H9 (cell line): ENCODE data around the gene DENR. TPM values are rescaled to one million over a fixed set of nuclear protein-coding genes. Genes with fewer than 3 reads are reported as not detected.

Experiments
- DNase-seq: peaks from one replicate; pipeline ENCODE4 v3.0.0-alpha.2; 2017
- H2AFZ ChIP-seq: one replicate; pipeline ENCODE4 v1.6.1; 2013; ENCODE audit warnings: mild to moderate bottlenecking, low read length, control low read depth, moderate library complexity
- H2AK5ac ChIP-seq: 2 replicates; pipeline ENCODE4 v1.6.1; 2013; ENCODE audit warnings: low read length, control low read depth, mixed read lengths; ENCODE audit not compliant: insufficient read length
- H2BK120ac ChIP-seq: one replicate; pipeline ENCODE4 v1.6.1; 2013; ENCODE audit warnings: low read depth, mild to moderate bottlenecking, low read length, control low read depth, inconsistent platforms; ENCODE audit not compliant: poor library complexity, severe bottlenecking
- H2BK12ac ChIP-seq: 2 replicates; pipeline ENCODE4 v1.6.1; 2013; ENCODE audit warnings: low read length, control low read depth, mixed read lengths, low read depth; ENCODE audit not compliant: insufficient read length
- H2BK15ac ChIP-seq: 2 replicates; pipeline ENCODE4 v1.6.1; 2013; ENCODE audit warnings: low read depth, low read length, control low read depth
- H2BK20ac ChIP-seq: one replicate; pipeline ENCODE4 v1.6.1; 2013; ENCODE audit warnings: low read depth, mild to moderate bottlenecking, low read length, control low read depth, inconsistent platforms; ENCODE audit not compliant: poor library complexity, severe bottlenecking
- H2BK5ac ChIP-seq: 2 replicates; pipeline ENCODE4 v1.6.1; 2013; ENCODE audit warnings: low read length, control low read depth, mixed read lengths; ENCODE audit not compliant: insufficient read length
- H3K14ac ChIP-seq: 2 replicates; pipeline ENCODE4 v1.6.1; 2013; ENCODE audit warnings: low read length, control low read depth; ENCODE audit not compliant: insufficient read depth
- H3K18ac ChIP-seq: 2 replicates; pipeline ENCODE4 v1.6.1; 2013; ENCODE audit warnings: low read depth, mild to moderate bottlenecking, mixed read lengths, low read length, control low read depth; ENCODE audit not compliant: insufficient read length
- H3K23ac ChIP-seq: 2 replicates; pipeline ENCODE4 v1.6.1; 2013; ENCODE audit warnings: low read length, control low read depth, mixed read lengths, low read depth; ENCODE audit not compliant: insufficient read length
- H3K23me2 ChIP-seq: 2 replicates; pipeline ENCODE4 v1.6.1; 2013; ENCODE audit warnings: low read depth, mild to moderate bottlenecking, mixed read lengths, low read length, control low read depth; ENCODE audit not compliant: insufficient read length, poor library complexity, severe bottlenecking
- H3K27ac ChIP-seq: 2 replicates; pipeline ENCODE4 v1.5.1; 2013; ENCODE audit warnings: low read length, control low read depth, mixed read lengths, low read depth; ENCODE audit not compliant: insufficient read length
- H3K27me3 ChIP-seq: 2 replicates; pipeline ENCODE4 v1.6.1; 2013; ENCODE audit warnings: low read length, control low read depth, inconsistent platforms; ENCODE audit not compliant: insufficient read depth
- H3K4ac ChIP-seq: 2 replicates; pipeline ENCODE4 v1.6.1; 2013; ENCODE audit warnings: low read depth, mild to moderate bottlenecking, control low read depth, inconsistent platforms, low read length, moderate library complexity
- H3K4me1 ChIP-seq: 2 replicates; pipeline ENCODE4 v1.6.1; 2013; ENCODE audit warnings: low read length, control low read depth, inconsistent platforms; ENCODE audit not compliant: insufficient read depth
- H3K4me2 ChIP-seq: 2 replicates; pipeline ENCODE4 v1.6.1; 2013; ENCODE audit warnings: low read length, control low read depth, mixed read lengths; ENCODE audit not compliant: insufficient read length, insufficient read depth
- H3K56ac ChIP-seq: 2 replicates; pipeline ENCODE4 v1.6.1; 2013; ENCODE audit warnings: low read depth, mild to moderate bottlenecking, mixed read lengths, low read length, control low read depth; ENCODE audit not compliant: insufficient read length
- H3K79me1 ChIP-seq: 2 replicates; pipeline ENCODE4 v1.6.1; 2013; ENCODE audit warnings: low read depth, mild to moderate bottlenecking, moderate library complexity, low read length, control low read depth, inconsistent platforms; ENCODE audit not compliant: insufficient read depth, poor library complexity, severe bottlenecking
- H3K79me2 ChIP-seq: 2 replicates; pipeline ENCODE4 v1.6.1; 2013; ENCODE audit warnings: low read length, control low read depth, inconsistent platforms; ENCODE audit not compliant: insufficient read depth
- H3K9ac ChIP-seq: 2 replicates; pipeline ENCODE4 v1.6.1; 2013; ENCODE audit warnings: low read length, control low read depth, mixed read lengths; ENCODE audit not compliant: insufficient read length; ENCODE audit errors: extremely low read depth
- H3K9me3 ChIP-seq: one replicate; pipeline ENCODE4 v1.6.1; 2013; ENCODE audit warnings: low read depth, low read length, inconsistent platforms; ENCODE audit not compliant: control insufficient read depth
- H3T11ph ChIP-seq: one replicate; pipeline ENCODE4 v1.6.1; 2013; ENCODE audit warnings: mild to moderate bottlenecking, low read length, control low read depth, inconsistent platforms
- H4K20me1 ChIP-seq: one replicate; pipeline ENCODE4 v1.6.1; 2013; ENCODE audit not compliant: control insufficient read depth, insufficient read length, insufficient read depth
- H4K5ac ChIP-seq: 2 replicates; pipeline ENCODE4 v1.6.1; 2013; ENCODE audit warnings: low read depth, mild to moderate bottlenecking, mixed read lengths, low read length, control low read depth; ENCODE audit not compliant: insufficient read length
- H4K8ac ChIP-seq: replicated peaks from 2 replicates; pipeline ENCODE4 v1.6.1; 2013; ENCODE audit warnings: low read length, control low read depth, mixed read lengths, low read depth; ENCODE audit not compliant: insufficient read length
- H4K91ac ChIP-seq: 2 replicates; pipeline ENCODE4 v1.6.1; 2013; ENCODE audit warnings: low read depth, mild to moderate bottlenecking, moderate library complexity, mixed read lengths, low read length, control low read depth; ENCODE audit not compliant: insufficient read length
- H3K27ac Mint-ChIP-seq, 3 experiments: 2 replicates in 2 of 3; 3 replicates in 1 of 3; pipeline ENCODE4 v1.8.0; 2020 to 2021; ENCODE audit warnings: mixed read lengths in 3 of 3, mild to moderate bottlenecking in 1 of 3, moderate library complexity in 1 of 3
- H3K27me3 Mint-ChIP-seq: 2 replicates; pipeline ENCODE4 v1.8.0; 2021; ENCODE audit warnings: low read depth, mild to moderate bottlenecking, moderate library complexity, mixed read lengths
- H3K36me3 Mint-ChIP-seq, 3 experiments: 2 replicates in 2 of 3; 3 replicates in 1 of 3; pipeline ENCODE4 v1.8.0; 2020 to 2021; ENCODE audit warnings: low read depth in 3 of 3, mixed read lengths in 3 of 3; ENCODE audit not compliant: insufficient read depth in 1 of 3
- H3K4me1 Mint-ChIP-seq, 2 experiments: 2 replicates each; pipeline ENCODE4 v1.8.0; 2020; ENCODE audit warnings: mixed read lengths in 2 of 2
- H3K4me3 Mint-ChIP-seq, 2 experiments: 2 replicates in 1 of 2; 3 replicates in 1 of 2; pipeline ENCODE4 v1.8.0; 2020 to 2021; ENCODE audit warnings: mild to moderate bottlenecking in 2 of 2, mixed read lengths in 2 of 2, moderate library complexity in 1 of 2
- H3K9me3 Mint-ChIP-seq, 2 experiments: 2 replicates in 1 of 2; 3 replicates in 1 of 2; pipeline ENCODE4 v1.8.0; 2020; ENCODE audit warnings: mild to moderate bottlenecking in 2 of 2, mixed read lengths in 2 of 2, moderate library complexity in 1 of 2
- CTCF ChIP-seq: fragments of 200-600 bp; sonication (generic); conservative IDR thresholded peaks from 3 replicates; pipeline ENCODE4 v1.8.0; 2021; ENCODE audit warnings: antibody characterized with exemption, mild to moderate bottlenecking
- WGBS: extraction: QIAGEN DNeasy Blood & Tissue Kit; methylation state at CpG from one replicate; pipeline ENCODE4 v1.1.7; 2013; ENCODE audit warnings: missing lambda C conversion rate, low lambda C conversion rate, mixed read lengths; ENCODE audit not compliant: insufficient read length; ENCODE audit errors: extremely low coverage; 5-methylcytosine and 5-hydroxymethylcytosine counted together
- total RNA-seq: library from RNA; stranded (reverse); gene quantifications from 2 replicates; pipeline ENCODE4 v1.2.1, GENCODE V29; 2021

Gene DENR
- total RNA-seq, 1 experiment from 2014 or later = 104 TPM

GRCh38 chr12:122730215-122731014, 22.2 kb upstream of the DENR start, which contains the start of gene HCAR1:
TSS of gene HCAR1 (minus strand) at chr12:122730844. CDS start at chr12:122730339, 505 bp downstream.
- Histone ChIP-seq H4K8ac (no peak within 1 kb of the TSS), H3K4ac (no peak within 1 kb of the TSS), H4K91ac (no peak within 1 kb of the TSS), H3K79me1 (no peaks in the 10 kb centered on the region), H3K23me2 (no peaks in the 10 kb centered on the region), H2BK12ac (no peak within 1 kb of the TSS), H3K27ac (no peak within 1 kb of the TSS), H2BK20ac (no peak within 1 kb of the TSS), H3K56ac (no peak within 1 kb of the TSS), H3K23ac (no peak within 1 kb of the TSS), H2AK5ac (no peak within 1 kb of the TSS), H2BK5ac (no peak within 1 kb of the TSS), H4K20me1 (no peaks in the 10 kb centered on the region), H3K9ac (no peak within 1 kb of the TSS), H3K27me3 (no peaks in the 10 kb centered on the region), H3K18ac (no peak within 1 kb of the TSS), H3K14ac (no peak within 1 kb of the TSS), H3K4me1 (no peaks in the 10 kb centered on the region), H2BK120ac (no peak within 1 kb of the TSS), H3K9me3 (no peaks in the 10 kb centered on the region), H2BK15ac (no peak within 1 kb of the TSS), H3K4me2 (no peak within 1 kb of the TSS), H4K5ac (no peak within 1 kb of the TSS), H3T11ph (no peak within 1 kb of the TSS), H3K79me2 (no peaks in the 10 kb centered on the region), H2AFZ (no peak within 1 kb of the TSS)
- Mint-ChIP-seq H3K27ac (no peak within 1 kb of the TSS), H3K36me3 (no peaks in the 10 kb centered on the region), H3K9me3 (no peaks in the 10 kb centered on the region), H3K27me3 (peaks cover 3% of the 10 kb centered on the region), H3K4me1 (peaks cover 21 to 25% of the 10 kb centered on the region in 2 experiments), H3K4me3 (no peak within 1 kb of the TSS)
- DNase-seq = no peak
- no peak for TF ChIP-seq CTCF
- WGBS = no CpG with 5 or more reads among the region's 32 CpGs
